ENCODE data around the gene UBASH3A. TPM values are rescaled to one million over a fixed set of nuclear protein-coding genes. Genes with fewer than 3 reads are reported as not detected.

UBASH3A gene
- polyA plus RNA-seq, 3 donors: not detected

- H3K4me2 ChIP-seq (replicated peaks; ENCODE audit: extremely low read depth, low read length, poor library complexity, severe bottlenecking): peak overlapping the region; percentile 26
Observed at GRCh38 chr21:42465803-42466127, 62.1 kb downstream of the UBASH3A start.

GRCh38 chr21:42466700-42467099, 63.0 kb downstream of the UBASH3A start:
- 92% methylated on average over 6 of the region's 10 CpGs for WGBS (ENCODE audit: insufficient coverage)
- no peaks in the 10 kb centered on the region for H3K27me3 ChIP-seq (ENCODE audit: control insufficient read depth in 2 of 2, insufficient read depth in 2 of 2, low read length in 2 of 2)
- no peaks in the 10 kb centered on the region for H3K9me3 Mint-ChIP-seq
- no peaks in the 10 kb centered on the region for H3K36me3 ChIP-seq (replicated peaks in 1 of 2; ENCODE audit: control insufficient read depth in 1 of 2, insufficient read depth in 2 of 2, low read length in 2 of 2)
- H3K79me2 ChIP-seq (ENCODE audit: insufficient read depth, low read length): no peaks in the 10 kb centered on the region
- no peaks in the 10 kb centered on the region for H4K20me1 ChIP-seq (ENCODE audit: insufficient read depth, low read length)
- no peak overlapping the region for H3K4me3 Mint-ChIP-seq
- peaks cover 1 to 11% (median 1%) of the 10 kb centered on the region in 3 donors for H3K27me3 Mint-ChIP-seq (ENCODE audit: low read depth in 3 of 3)
- no peak for TF ChIP-seq CTCF (IDR thresholded peaks at IDR 0.05)
- no peaks in the 10 kb centered on the region for H3K36me3 Mint-ChIP-seq
- peak overlapping the region in 3 of 7 donors; percentile 27 to 60 (median 40) for H3K27ac Mint-ChIP-seq
- no peak overlapping the region for H3K27ac ChIP-seq (ENCODE audit: low read depth in 1 of 2, low read length in 2 of 2)
- intact Hi-C loops (cut with micrococcal nuclease): loop anchor here in 1 of 2 donors (10.0 kb wide), 1 partner anchor 652 kb away; no protein-coding TSS in a partner anchor
- H3K4me2 ChIP-seq (replicated peaks; ENCODE audit: extremely low read depth, low read length, poor library complexity, severe bottlenecking): no peak overlapping the region
- no peak for DNase-seq
- no peak overlapping the region for H3K9ac ChIP-seq (ENCODE audit: insufficient read depth, low read length, poor library complexity, severe bottlenecking)
- no peaks in the 10 kb centered on the region for H3K9me3 ChIP-seq (replicated peaks in 1 of 2; ENCODE audit: control insufficient read depth in 1 of 2, insufficient read depth in 1 of 2, low read length in 2 of 2)
- no peak overlapping the region for H3K4me3 ChIP-seq (replicated peaks in 1 of 3; ENCODE audit: low read depth in 2 of 3, low read length in 3 of 3)
- no peak overlapping the region for H2AFZ ChIP-seq (ENCODE audit: insufficient read depth, low read depth, low read length, poor library complexity, severe bottlenecking)
- H3K4me1 Mint-ChIP-seq: peaks cover 34% of the 10 kb centered on the region
- H3K4me1 ChIP-seq (ENCODE audit: control insufficient read depth in 1 of 2, insufficient read depth in 2 of 2, low read length in 2 of 2): peaks cover 23 to 28% of the 10 kb centered on the region in 2 donors

More at GRCh38 chr21:42465803-42466127, 62.1 kb downstream of the UBASH3A start:
- Histone ChIP-seq H3K9ac (ENCODE audit: insufficient read depth, low read length, poor library complexity, severe bottlenecking) (no peak overlapping the region), H4K20me1 (ENCODE audit: insufficient read depth, low read length) (no peaks in the 10 kb centered on the region), H2AFZ (ENCODE audit: insufficient read depth, low read depth, low read length, poor library complexity, severe bottlenecking) (no peak overlapping the region), H3K9me3 (replicated peaks in 1 of 2; ENCODE audit: control insufficient read depth in 1 of 2, insufficient read depth in 1 of 2, low read length in 2 of 2) (no peaks in the 10 kb centered on the region), H3K79me2 (ENCODE audit: insufficient read depth, low read length) (no peaks in the 10 kb centered on the region), H3K27me3 (ENCODE audit: control insufficient read depth in 2 of 2, insufficient read depth in 2 of 2, low read length in 2 of 2) (no peaks in the 10 kb centered on the region), H3K4me1 (ENCODE audit: control insufficient read depth in 1 of 2, insufficient read depth in 2 of 2, low read length in 2 of 2) (peaks cover 23 to 28% of the 10 kb centered on the region in 2 donors), H3K27ac (ENCODE audit: low read depth in 1 of 2, low read length in 2 of 2) (peak overlapping the region in 1 of 2 donors; percentile 66), H3K4me3 (replicated peaks in 1 of 3; ENCODE audit: low read depth in 2 of 3, low read length in 3 of 3) (no peak overlapping the region), H3K36me3 (replicated peaks in 1 of 2; ENCODE audit: control insufficient read depth in 1 of 2, insufficient read depth in 2 of 2, low read length in 2 of 2) (no peaks in the 10 kb centered on the region)
- TF ChIP-seq CTCF (IDR thresholded peaks at IDR 0.05): no peak
- WGBS (ENCODE audit: insufficient coverage): no CpG with 5 or more reads among the region's 3 CpGs
- no peak for DNase-seq
- H3K27me3 Mint-ChIP-seq (ENCODE audit: low read depth in 3 of 3): peaks cover under 1 to 11% (median 1%) of the 10 kb centered on the region in 3 donors
- peaks cover 0 to 3% (median 0%) of the 10 kb centered on the region in 7 donors for H3K9me3 Mint-ChIP-seq
- H3K4me3 Mint-ChIP-seq: peak overlapping the region in 1 of 2 donors; percentile 77
- H3K4me1 Mint-ChIP-seq: peaks cover 35% of the 10 kb centered on the region
- no peaks in the 10 kb centered on the region for H3K36me3 Mint-ChIP-seq
- H3K27ac Mint-ChIP-seq: peak overlapping the region in 4 of 7 donors; percentile 37 to 78 (median 53)
- intact Hi-C loops (cut with micrococcal nuclease): loop anchor here in 1 of 2 donors (10.0 kb wide), 1 partner anchor 651 kb away; no protein-coding TSS in a partner anchor
